ENCODE measurements around the gene TAF5L. TPM values are rescaled to one million over a fixed set of nuclear protein-coding genes. Genes with fewer than 3 reads are reported as not detected.
A peak's percentile ranks its signal among the peaks of the same experiment; 100 is the strongest.

Gene TAF5L
- total and polyA plus RNA-seq, 2 of the 8 experiments (the other 6 are each of a cell fraction or from before 2014, with no cell fraction given), result 17.7 to 23.3 TPM

DNA sequence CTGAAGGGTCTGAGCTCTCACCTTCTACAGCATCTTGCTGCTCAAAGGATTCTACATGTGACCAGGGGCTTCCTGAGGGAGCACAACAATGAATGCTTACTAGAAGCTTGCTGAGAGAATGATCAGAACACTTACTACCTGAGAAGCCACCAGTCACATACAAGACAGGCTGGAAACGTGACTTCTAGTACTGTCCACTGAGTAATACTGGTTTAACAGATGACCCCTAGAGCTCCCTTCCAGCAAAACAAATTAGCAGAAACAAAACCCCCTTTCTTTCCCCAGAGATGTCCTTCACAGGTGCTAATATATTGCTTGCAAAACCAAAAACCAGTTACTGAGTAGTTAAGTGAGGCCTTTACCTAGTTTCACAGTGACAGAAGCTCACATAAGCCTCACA, 2.1 kb downstream of the TAF5L start:
- no peak overlapping the region for H3K27ac ChIP-seq (ENCODE audit: low read depth, low read length)
- H3K4me2 ChIP-seq (ENCODE audit: insufficient read depth in 1 of 2, low read depth in 2 of 2, low read length in 2 of 2), result peak overlapping the region in 1 of 2 experiments; percentile 100; a peak in 1 of 4 replicates
- H2AK5ac ChIP-seq (ENCODE audit: low read depth, low read length), result no peak overlapping the region
- H4K5ac ChIP-seq (ENCODE audit: insufficient read length, low read depth, low read length), result no peak overlapping the region
- no peak overlapping the region for H4K91ac ChIP-seq (replicated peaks; ENCODE audit: insufficient read length, low read length)
- H2BK5ac ChIP-seq (ENCODE audit: low read depth, low read length), result no peak overlapping the region
- H2BK20ac ChIP-seq (ENCODE audit: low read length), result no peak overlapping the region
- no peak overlapping the region for H3K23ac ChIP-seq (ENCODE audit: insufficient read length)
- no peak overlapping the region for H3K18ac ChIP-seq (ENCODE audit: extremely low read depth, low read length)
- H2BK120ac ChIP-seq (replicated peaks; ENCODE audit: low read depth, low read length), result no peak overlapping the region
- H3K23me2 ChIP-seq (ENCODE audit: low read depth, low read length), result peaks cover 10% of the 10 kb centered on the region
- H4K8ac ChIP-seq (ENCODE audit: extremely low read depth, insufficient read depth, low read length), result no peak overlapping the region
- no peak overlapping the region for H2AFZ ChIP-seq (ENCODE audit: low read length)
- TF ChIP-seq SIX5 (IDR thresholded peaks at IDR 0.05; ENCODE audit: low read depth, low read length) (no peak), EGR1 (IDR thresholded peaks at IDR 0.05; ENCODE audit: borderline replicate concordance, low read depth, low read length) (no peak), CBX8 (IDR thresholded peaks at IDR 0.05; ENCODE audit: borderline replicate concordance, low read depth, low read length) (no peak)
- no peak for DNase-seq (ENCODE audit: low read depth in 1 of 2, low spot score in 2 of 2)
- ChIA-PET CTCF (ENCODE audit: partially characterized antibody) (interaction anchor here (0.6 to 2.7 kb wide), 5 partner anchors 11 to 1625 kb away, joined by 3 to 14 read pairs (median 4); partner anchors contain the start of gene ABCB10), POLR2A (ENCODE audit: partially characterized antibody) (interaction anchor here (0.6 to 1.4 kb wide), 7 partner anchors 9 to 343 kb away, joined by 3 to 4 read pairs (median 3); no protein-coding TSS in a partner anchor)
- H3K79me2 ChIP-seq (ENCODE audit: control insufficient read depth in 1 of 2, insufficient read depth in 2 of 2, low read length in 2 of 2), result peaks cover 21 to 89% of the 10 kb centered on the region in 2 experiments
- no peak overlapping the region for H3K56ac ChIP-seq (replicated peaks; ENCODE audit: insufficient read length, low read depth, low read length)
- H3K9ac ChIP-seq (replicated peaks in 1 of 4; ENCODE audit: extremely low read depth in 1 of 4, low read depth in 3 of 4, low read length in 3 of 4), result no peak overlapping the region
- peaks cover 20% of the 10 kb centered on the region for H3K79me1 ChIP-seq (ENCODE audit: low read depth, low read length)
- no peak for FAIRE-seq
- no peak overlapping the region for H2BK12ac ChIP-seq (ENCODE audit: low read depth, low read length)
- H4K20me1 ChIP-seq (replicated peaks in 1 of 2; ENCODE audit: control insufficient read depth in 1 of 2, insufficient read depth in 2 of 2, low read length in 2 of 2), result peaks cover 5 to 12% of the 10 kb centered on the region in 2 experiments
- WGBS, 2 experiments (ENCODE audit: extremely low coverage in 1 of 2, insufficient coverage in 1 of 2, insufficient read length in 1 of 2, insufficient replicate concordance in 2 of 2, low coverage in 1 of 2, low lambda C conversion rate in 2 of 2, missing lambda C conversion rate in 1 of 2), result 85% methylated on average over 1 of the region's 1 CpG; no CpG with 5 or more reads in 1 of the 2 experiments
- H3K36me3 ChIP-seq (ENCODE audit: control insufficient read depth in 2 of 4, insufficient read depth in 4 of 4, low read length in 3 of 4), result no peaks in the 10 kb centered on the region; a peak in 1 of 8 replicates
- no peaks in the 10 kb centered on the region for H3K9me3 ChIP-seq (ENCODE audit: insufficient read depth in 2 of 2, low read depth in 1 of 2, low read length in 1 of 2)
- no peak overlapping the region for H3K4me3 ChIP-seq (ENCODE audit: extremely low read depth in 1 of 4, insufficient read depth in 2 of 4, low read depth in 3 of 4, low read length in 4 of 4)
- no peaks in the 10 kb centered on the region for H3K27me3 ChIP-seq (replicated peaks in 1 of 4; ENCODE audit: control insufficient read depth in 3 of 4, extremely low read depth in 1 of 4, insufficient read depth in 3 of 4, low read length in 3 of 4)
- H2BK15ac ChIP-seq (ENCODE audit: low read length), result no peak overlapping the region
- peaks cover 3 to 11% (median 5%) of the 10 kb centered on the region in 4 experiments; a peak in 6 of 7 replicates for H3K4me1 ChIP-seq (replicated peaks in 1 of 4; ENCODE audit: control insufficient read depth in 3 of 4, insufficient read depth in 4 of 4, low read length in 3 of 4)
- no peak overlapping the region for H3K4ac ChIP-seq (replicated peaks; ENCODE audit: insufficient read length, low read depth, low read length)
- no peak overlapping the region for H3K14ac ChIP-seq (ENCODE audit: insufficient read length)
